Cerebellar nuclear complex (tissue), 1 donor: Measurements from ENCODE around the gene PYGM.

Source experiments
- DNase-seq, 2 experiments: peaks; one replicate each; lab custom pipeline; 2025; lab: John Stamatoyannopoulos, UW

PYGM gene

GRCh38 chr11:64767344-64768299 lies 7.8 kb upstream of the PYGM start:
- no peak for DNase-seq

GRCh38 chr11:64766881-64767280 lies 7.1 kb upstream of the PYGM start:
- no peak for DNase-seq

- no peak for DNase-seq
Measured at GRCh38 chr11:64765851-64766665, 6.3 kb upstream of the PYGM start.

GRCh38 chr11:64765291-64765850 lies 5.6 kb upstream of the PYGM start:
- no peak for DNase-seq

- no peak for DNase-seq
Measured at GRCh38 chr11:64764753-64765152, 5.0 kb upstream of the PYGM start.

GRCh38 chr11:64764040-64764611 lies 4.4 kb upstream of the PYGM start:
- DNase-seq, result no peak

DNA sequence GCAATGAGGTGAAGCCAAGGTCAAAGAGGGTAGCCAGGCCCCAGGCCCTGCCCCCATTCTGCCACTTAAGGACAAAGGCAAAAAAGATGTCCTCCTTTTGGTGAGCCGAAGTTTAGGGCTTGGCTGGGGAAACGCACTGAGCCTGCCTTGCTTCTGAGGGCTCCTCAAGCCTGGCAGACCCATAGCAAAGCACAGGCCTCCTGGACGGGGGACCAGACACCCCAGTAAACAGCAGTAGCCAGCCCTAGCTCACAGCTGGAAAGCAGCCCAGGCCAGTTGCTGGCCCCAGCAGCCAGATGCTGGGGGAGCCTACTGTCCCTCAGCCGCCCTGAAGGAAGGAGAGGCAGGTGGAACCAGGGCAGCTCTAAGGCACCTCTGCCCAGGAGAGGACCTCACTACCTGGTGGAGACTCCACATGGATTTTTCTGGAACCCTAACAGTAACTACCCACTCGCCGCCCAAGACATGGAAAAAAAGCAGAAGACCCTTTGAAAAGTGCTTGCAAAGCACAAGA lies 3.8 kb upstream of the PYGM start:
- DNase-seq, result no peak

DNA sequence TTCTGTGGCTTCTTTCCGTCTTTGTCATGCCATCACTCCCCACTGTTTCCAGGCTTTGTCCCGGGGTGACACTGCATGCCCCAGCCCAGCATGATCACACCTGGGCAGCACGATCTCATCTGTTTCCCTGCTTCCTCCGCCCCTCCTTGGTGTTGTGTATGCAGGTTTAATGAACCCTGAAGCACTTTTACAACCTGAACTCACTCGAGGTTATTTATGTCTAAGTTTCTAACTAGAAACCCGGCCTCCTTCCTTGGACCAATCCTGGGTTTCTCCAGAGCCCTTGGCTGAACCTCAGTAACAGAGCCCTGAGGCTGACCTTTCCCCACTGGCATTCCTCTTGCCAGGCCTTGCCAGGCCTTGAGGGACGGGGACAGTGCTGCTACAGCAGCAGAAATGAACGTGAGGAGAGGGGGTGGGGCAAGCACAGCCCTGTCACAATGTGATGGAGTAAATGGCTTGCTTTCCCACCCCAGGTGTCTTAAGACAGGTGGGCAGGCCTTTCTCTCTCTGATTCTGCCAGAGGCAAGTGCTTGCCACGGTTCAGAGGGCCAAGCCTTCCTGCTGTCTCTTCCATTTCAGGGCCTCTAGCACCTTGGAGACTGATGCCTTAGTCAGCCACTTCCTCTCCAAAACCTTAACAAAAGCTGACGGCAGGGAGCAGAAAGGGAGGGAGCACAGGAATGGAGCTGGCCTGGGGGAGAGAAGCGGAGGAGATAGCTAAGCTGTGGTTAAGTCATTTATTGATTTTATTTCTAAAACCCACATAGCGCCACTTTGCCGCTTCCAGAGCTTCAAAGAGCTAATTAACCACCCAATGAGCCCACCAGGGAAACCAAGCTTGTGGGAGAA lies 3.1 kb upstream of the PYGM start:
- DNase-seq, result no peak

GRCh38 chr11:64762277-64762673 lies 2.5 kb upstream of the PYGM start:
- DNase-seq, result no peak

GRCh38 chr11:64760759-64761420 lies 1.1 kb upstream of the PYGM start:
- no peak for DNase-seq

DNA sequence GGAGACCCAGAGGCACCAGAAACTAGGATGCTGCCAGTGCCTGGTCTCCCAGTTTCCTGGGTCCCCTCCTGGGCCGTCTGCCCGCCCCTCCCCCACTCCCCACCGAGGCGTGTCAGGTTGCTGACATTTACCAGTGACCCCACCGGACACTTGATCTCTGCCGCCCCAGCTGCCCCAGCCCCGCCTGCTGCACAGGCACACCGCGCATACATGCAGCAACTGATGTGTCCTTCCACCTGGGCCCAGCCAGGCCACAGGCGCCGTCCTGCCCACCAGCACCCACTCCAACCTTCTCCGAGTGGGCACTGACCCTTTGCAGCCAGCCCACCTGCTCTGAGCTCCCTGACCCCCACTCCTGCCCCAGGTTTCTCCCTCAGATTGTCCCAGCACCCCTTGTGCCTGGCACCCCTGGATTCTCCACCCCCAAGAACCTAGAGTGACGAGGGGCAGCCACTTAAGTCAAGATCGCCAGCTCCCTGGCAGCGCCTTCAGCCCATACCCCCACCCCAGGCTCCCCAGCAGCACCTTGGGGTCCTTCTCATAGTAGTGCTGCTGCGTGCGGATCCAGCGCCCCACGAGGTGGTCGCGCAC lies 548 bp downstream of the PYGM start:
- DNase-seq, result no peak

- DNase-seq, result no peak
Measured at GRCh38 chr11:64758330-64759079, 1.3 kb downstream of the PYGM start.

DNA sequence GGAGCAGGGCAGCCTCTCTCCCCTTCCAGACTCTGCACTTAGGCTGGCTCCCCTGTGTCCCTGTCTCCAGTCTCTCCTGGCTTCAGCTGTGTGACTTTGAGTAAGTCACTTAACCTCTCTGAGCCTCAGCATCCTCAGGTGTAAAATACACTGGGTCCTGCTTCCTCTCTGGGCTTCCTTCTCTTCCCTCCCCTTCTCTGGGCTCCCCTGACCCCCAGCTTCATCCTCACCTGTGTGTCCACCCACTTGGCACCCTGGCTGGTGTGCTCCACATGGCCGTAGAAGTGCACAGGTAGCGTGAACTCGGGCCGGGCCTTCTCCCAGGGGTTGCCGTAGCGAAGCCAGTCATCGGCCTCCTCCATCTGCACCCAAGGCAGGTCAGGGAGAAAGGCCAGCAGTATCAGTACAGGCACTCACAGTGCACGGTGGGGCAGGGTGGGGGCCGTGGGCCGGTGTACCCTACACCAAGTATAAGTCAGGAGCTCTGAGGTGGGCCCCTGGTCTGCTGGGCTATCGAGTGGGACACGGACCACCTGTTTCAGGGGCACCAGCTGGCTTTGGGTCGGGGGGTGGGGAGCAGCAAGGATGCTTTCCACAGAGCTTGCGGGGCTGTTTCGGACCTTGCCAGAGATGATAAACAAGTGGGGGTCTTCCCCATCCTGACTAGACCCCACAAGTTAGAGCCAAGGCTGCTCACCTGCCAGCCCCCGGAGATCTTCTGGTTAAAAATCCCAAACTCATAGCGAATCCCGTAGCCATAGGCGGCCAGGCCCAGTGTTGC lies 2.0 kb downstream of the PYGM start:
- no peak for DNase-seq

DNA sequence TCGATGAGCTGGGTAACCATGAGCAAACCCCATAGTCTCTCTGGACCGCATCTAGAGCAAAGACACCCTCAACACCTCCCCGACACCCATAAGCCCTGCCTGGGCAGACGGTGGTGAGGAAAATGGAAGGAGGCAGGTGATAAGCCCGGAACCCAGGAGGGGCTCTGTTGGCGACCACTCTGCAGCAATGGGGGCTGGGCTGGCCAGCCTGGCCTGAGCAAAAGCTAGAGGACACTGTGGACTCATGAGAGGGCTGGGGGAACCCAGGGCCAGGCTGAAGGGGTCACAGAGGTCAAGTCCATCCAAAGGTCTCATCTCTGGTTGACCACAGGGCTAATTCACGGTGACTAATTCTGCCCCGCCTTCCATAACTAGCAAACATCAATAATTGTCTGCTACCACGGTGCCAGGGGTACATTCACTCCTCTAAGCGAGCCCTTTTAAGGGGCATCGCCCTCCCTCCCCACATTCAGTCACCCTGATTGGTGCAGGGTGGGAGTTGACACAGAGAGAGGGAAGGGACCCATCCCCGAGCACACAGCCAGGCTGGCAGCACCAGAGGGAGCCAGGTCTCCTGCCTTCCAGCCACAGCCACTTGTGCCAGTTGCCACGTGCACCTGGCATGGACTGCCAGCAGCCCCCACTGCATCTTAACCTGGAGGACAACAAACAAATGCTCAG lies 4.0 kb downstream of the PYGM start:
- no peak for DNase-seq

DNA sequence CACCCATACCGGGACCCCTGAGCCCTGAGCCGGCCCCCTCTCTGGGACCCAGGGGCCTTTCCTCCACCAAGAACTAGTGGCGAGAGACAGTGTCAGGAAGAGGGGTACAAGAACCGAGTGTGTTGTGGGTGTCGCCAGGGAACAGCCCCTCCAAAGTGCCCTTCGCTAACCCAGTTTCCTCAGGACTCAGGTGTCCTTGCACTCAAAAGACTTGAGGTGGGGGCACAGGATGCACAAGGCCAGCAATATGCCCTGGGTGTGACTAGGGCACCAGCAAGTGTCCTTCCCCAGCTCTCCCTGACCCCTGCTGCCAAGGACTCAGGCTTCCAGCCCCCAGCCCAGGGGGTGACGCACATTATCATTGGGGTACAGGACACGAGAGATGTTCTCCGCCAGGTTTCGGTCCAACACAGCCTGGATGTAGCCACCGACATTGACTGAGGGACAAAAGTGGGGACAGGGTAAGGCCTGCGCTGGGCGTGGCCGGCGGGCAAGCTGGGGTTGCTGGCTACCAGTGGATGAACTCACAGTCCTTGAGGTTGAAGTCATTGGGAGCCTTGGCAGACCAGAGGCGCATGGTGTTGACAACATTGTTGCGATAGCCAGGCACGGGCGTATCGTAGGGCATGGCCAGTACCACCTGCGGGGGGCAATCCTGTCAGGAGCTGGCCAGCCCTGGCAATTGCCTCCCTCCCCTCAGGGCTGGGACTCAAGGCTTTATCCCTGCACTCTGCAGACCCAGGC lies 4.7 kb downstream of the PYGM start:
- DNase-seq, result no peak

DNA sequence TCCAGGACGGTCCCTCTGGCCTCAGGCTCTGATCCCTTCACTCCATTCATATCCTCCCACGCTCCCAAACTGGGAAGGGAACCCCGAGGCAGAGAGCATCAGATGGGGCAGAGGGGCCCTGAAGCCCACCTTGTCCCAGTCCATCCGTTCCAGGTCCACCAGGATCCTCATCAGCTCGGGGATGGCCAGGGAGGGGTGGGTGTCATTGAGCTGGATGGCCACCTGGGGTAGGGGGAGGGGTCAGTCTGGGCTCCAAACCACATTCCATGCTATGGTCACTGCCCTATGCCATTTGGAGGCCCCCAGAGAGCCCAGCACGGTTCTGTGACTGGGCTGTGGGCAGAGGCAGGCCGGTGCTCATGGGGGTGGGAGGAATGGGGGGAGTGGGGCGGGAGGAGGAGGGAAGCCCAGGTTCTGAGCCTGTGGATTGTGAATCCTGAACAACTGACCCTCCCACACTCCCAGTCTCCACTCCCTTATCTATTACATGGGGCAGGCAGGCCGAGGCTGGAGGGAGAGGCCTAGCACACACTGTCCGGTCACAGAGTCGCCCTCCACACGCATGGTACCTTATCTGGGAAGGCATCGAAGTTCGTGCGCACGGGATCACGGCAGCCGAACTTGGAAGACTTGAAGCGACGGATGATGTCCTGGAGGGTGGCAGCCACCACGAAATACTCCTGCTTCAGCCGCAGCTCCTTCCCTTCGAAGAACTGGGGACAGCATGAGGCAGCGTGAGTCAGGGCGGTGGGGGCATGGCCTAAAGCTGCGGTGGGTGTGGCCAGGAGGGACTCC lies 5.5 kb downstream of the PYGM start:
- DNase-seq, result no peak
